K562 (cell line): Measurements from ENCODE around the gene CCSER2. TPM values are rescaled to one million over a fixed set of nuclear protein-coding genes. Genes with fewer than 3 reads are reported as not detected.

Experiments used
- DMBX1 ChIP-seq: fragments of 250-450 bp; sonication (Bioruptor Pico); IDR thresholded peaks from 2 replicates; pipeline ENCODE4 v1.8.0; 2022; ENCODE audit warnings: inconsistent platforms, mild to moderate bottlenecking, moderate library complexity, borderline replicate concordance
- FIP1L1 ChIP-seq: fragments of 200-400 bp; formaldehyde crosslinking; IDR thresholded peaks from 2 replicates; pipeline ENCODE4 v1.6.1; 2018; ENCODE audit warnings: mild to moderate bottlenecking, low read depth, low read length; ENCODE audit not compliant: poor library complexity, severe bottlenecking
- FOXM1 ChIP-seq, 2 experiments: fragments of 450-650 bp in 1 of 2; sonication (generic) in 1 of 2; formaldehyde crosslinking in 1 of 2; IDR thresholded peaks; 2 replicates each; pipeline versions ENCODE4 v1.6.1 to v1.9.0; 2017 to 2022; ENCODE audit warnings: low read depth in 2 of 2, mild to moderate bottlenecking in 2 of 2, missing genetic modification reagents in 1 of 2, moderate library complexity in 1 of 2
- KDM1A ChIP-seq, 2 experiments: fragments of 450-650 bp; IDR thresholded peaks; 2 replicates each; pipeline ENCODE4 v1.6.1; 2016; ENCODE audit warnings: mild to moderate bottlenecking in 2 of 2
- KDM5B ChIP-seq: fragments of 200-600 bp; sonication (generic); IDR thresholded peaks from 2 replicates; pipeline ENCODE4 v1.6.1; 2012; ENCODE audit warnings: low read depth, mild to moderate bottlenecking, moderate library complexity, low read length, control low read depth, inconsistent platforms; ENCODE audit not compliant: insufficient replicate concordance
- KLF10 ChIP-seq: fragments of 250-450 bp; sonication (Bioruptor Pico); IDR thresholded peaks from 2 replicates; pipeline ENCODE4 v1.6.1; 2021; ENCODE audit warnings: matching md5 sums
- MYC ChIP-seq, 2 experiments: fragments of 250-450 bp in 1 of 2; sonication (Bioruptor Pico) in 1 of 2; IDR thresholded peaks; 2 replicates each; pipeline versions ENCODE4 v1.5.1 to v1.6.1; 2012 to 2021; ENCODE audit warnings: low read depth in 2 of 2, borderline replicate concordance in 1 of 2, improper control_type of control experiment in 1 of 2, low read length in 1 of 2, mild to moderate bottlenecking in 1 of 2, moderate library complexity in 1 of 2
- NELFE ChIP-seq: IDR thresholded peaks from 2 replicates; pipeline ENCODE4 v1.6.1; 2011; ENCODE audit warnings: mild to moderate bottlenecking; ENCODE audit not compliant: insufficient read depth, insufficient read length
- NR4A1 ChIP-seq, 2 experiments: fragments of 250-450 bp in 1 of 2; fragments of 450-650 bp in 1 of 2; sonication (Bioruptor Pico) in 1 of 2; IDR thresholded peaks; 2 replicates each; pipeline versions ENCODE4 v1.4.0 to v1.6.1; 2016 to 2020; ENCODE audit warnings: mild to moderate bottlenecking in 2 of 2, missing compliant biosample characterization in 1 of 2, missing genetic modification characterization in 1 of 2, moderate library complexity in 1 of 2
- POLR2H ChIP-seq: IDR thresholded peaks from 2 replicates; pipeline ENCODE4 v1.6.1; 2016; ENCODE audit warnings: missing genetic modification characterization, low read depth, mild to moderate bottlenecking, control low read depth, missing compliant biosample characterization, moderate library complexity
- SLC30A9 ChIP-seq: fragments of 250-450 bp; sonication (Bioruptor Pico); IDR thresholded peaks from 2 replicates; pipeline ENCODE4 v1.8.0; 2022; ENCODE audit warnings: mild to moderate bottlenecking, moderate library complexity
- SRF ChIP-seq, 2 experiments: fragments of 250-450, 450-650 bp in 1 of 2; sonication (Bioruptor Pico) in 1 of 2; sonication (generic) in 1 of 2; formaldehyde crosslinking; IDR thresholded peaks; 2 replicates each; pipeline versions ENCODE4 v1.5.0 to v1.5.1; 2020 to 2022; ENCODE audit warnings: mild to moderate bottlenecking in 1 of 2, missing genetic modification reagents in 1 of 2
- SRSF3 ChIP-seq: fragments of 200-400 bp; formaldehyde crosslinking; IDR thresholded peaks from 2 replicates; pipeline ENCODE4 v1.6.1; 2016; ENCODE audit warnings: mild to moderate bottlenecking, low read length, moderate library complexity; ENCODE audit not compliant: insufficient read depth
- U2AF2 ChIP-seq: fragments of 200-400 bp; formaldehyde crosslinking; optimal IDR thresholded peaks from 2 replicates; pipeline ENCODE3; 2017; ENCODE audit warnings: low read depth, mild to moderate bottlenecking, low read length
- ZBTB8A ChIP-seq: fragments of 450-650 bp; IDR thresholded peaks from 2 replicates; pipeline ENCODE4 v1.6.1; 2018; ENCODE audit warnings: mild to moderate bottlenecking, moderate library complexity; ENCODE audit not compliant: partially characterized antibody
- ZFP1 ChIP-seq: fragments of 450-650 bp; formaldehyde crosslinking; IDR thresholded peaks from 2 replicates; pipeline ENCODE4 v1.4.0; 2020; ENCODE audit warnings: mild to moderate bottlenecking, mixed read lengths
- ZNF165 ChIP-seq: fragments of 250-450 bp; sonication (Bioruptor Pico); IDR thresholded peaks from 2 replicates; pipeline ENCODE4 v1.4.0; 2020; ENCODE audit warnings: borderline replicate concordance
- ZNF41 ChIP-seq: fragments of 250-450 bp; sonication (Bioruptor Pico); conservative IDR thresholded peaks from 2 replicates; pipeline ENCODE4 v1.4.0; 2020; ENCODE audit warnings: mild to moderate bottlenecking
- polyA plus RNA-seq, 8 experiments: library from polyadenylated mRNA; depleted of rRNA in 4 of 8; stranded (reverse) in 5 of 8; unstranded in 3 of 8; fragments of >200 nt; fragmentation: Nextera tagmentation in 2 of 8; fragmentation: Illumina TruSeq in 1 of 8; extraction: Ambion mirVana in 2 of 8; extraction: Trizol in 1 of 8; gene quantifications; 2 replicates each; pipeline versions ENCODE4 v1.2.1 to v1.2.3, GENCODE V29; 2011 to 2014; ENCODE audit warnings: inconsistent platforms in 1 of 8, missing spikeins in 1 of 8
- total RNA-seq, 7 experiments: library from RNA; depleted of rRNA in 6 of 7; stranded (reverse); fragments of >200 nt in 6 of 7; fragmentation: Illumina TruSeq in 2 of 7; extraction: Trizol in 2 of 7; gene quantifications; 2 replicates each; pipeline versions ENCODE4 v1.2.1 to v1.2.3, GENCODE V29; 2011 to 2021; ENCODE audit warnings: low replicate concordance in 1 of 7
- TF ChIP-seq, protein P1 (sequence below): fragments of 250-450 bp; sonication (Bioruptor Pico); IDR thresholded peaks from 2 replicates; pipeline ENCODE4 v1.5.0; 2020; ENCODE audit warnings: mild to moderate bottlenecking, borderline replicate concordance

The CCSER2 gene
- total and polyA plus RNA-seq, 9 of the 15 experiments (the other 6 are each of a cell fraction or from before 2014, with no cell fraction given), result 2.7 to 15.1 (median 9.7) TPM

DNA sequence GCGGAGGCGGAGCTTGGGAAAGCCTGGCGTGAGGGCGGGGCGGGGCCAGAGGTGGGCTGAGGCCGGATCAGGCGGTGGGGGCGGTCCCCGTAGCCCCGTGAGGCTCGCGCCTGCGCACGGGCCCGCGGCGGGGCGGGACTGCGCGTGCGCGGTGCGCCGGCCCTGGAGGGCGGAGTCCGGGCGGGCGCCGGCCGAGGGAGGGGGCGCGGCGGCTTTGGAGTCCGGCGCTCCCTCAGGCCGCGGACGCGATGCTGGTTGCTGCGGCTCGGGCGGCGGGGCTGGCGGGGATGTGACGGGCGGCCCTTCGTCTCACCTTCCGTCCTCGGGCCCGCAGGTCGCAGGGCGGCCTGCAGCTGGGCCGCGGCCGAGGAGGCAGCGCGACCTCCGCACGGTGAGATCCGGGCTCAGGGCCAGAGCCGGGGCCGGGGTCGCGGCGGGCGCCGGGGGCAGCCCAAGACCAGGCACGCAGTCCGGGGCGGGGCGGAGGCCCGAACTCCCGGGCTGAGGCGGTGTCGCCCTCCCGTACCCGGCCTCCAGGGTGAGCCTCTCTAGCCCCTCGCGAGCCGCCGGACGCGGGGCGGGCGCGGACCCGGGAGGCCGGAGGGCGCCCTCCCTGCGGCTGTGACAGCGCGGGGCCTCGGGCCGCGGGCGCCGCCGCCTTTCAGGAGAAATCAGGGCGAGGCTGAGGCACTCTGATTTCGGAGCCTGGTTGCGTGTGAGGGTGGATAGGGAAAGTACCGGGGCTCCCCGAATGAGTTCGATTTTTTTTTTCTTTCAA lies at the start of gene CCSER2 (continued):
- TF ChIP-seq, protein P1, sequence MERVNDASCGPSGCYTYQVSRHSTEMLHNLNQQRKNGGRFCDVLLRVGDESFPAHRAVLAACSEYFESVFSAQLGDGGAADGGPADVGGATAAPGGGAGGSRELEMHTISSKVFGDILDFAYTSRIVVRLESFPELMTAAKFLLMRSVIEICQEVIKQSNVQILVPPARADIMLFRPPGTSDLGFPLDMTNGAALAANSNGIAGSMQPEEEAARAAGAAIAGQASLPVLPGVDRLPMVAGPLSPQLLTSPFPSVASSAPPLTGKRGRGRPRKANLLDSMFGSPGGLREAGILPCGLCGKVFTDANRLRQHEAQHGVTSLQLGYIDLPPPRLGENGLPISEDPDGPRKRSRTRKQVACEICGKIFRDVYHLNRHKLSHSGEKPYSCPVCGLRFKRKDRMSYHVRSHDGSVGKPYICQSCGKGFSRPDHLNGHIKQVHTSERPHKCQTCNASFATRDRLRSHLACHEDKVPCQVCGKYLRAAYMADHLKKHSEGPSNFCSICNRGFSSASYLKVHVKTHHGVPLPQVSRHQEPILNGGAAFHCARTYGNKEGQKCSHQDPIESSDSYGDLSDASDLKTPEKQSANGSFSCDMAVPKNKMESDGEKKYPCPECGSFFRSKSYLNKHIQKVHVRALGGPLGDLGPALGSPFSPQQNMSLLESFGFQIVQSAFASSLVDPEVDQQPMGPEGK (CRISPR knock-in tag), result no peak
- no peak for TF ChIP-seq NR4A1 (CRISPR knock-in tag; IDR thresholded peaks at IDR 0.05)
- peak; percentile 76; the same call in 1 of the 2 replicates for TF ChIP-seq NR4A1 (tag; IDR thresholded peaks at IDR 0.05)
- peak; percentile 73 for TF ChIP-seq KDM5B
- no peak for TF ChIP-seq FIP1L1
- TF ChIP-seq MYC (IDR thresholded peaks at IDR 0.05; ENCODE audit: low read depth, low read length), result peak; percentile 43; the same call in 1 of the 2 replicates
- TF ChIP-seq MYC (CRISPR knock-in tag; IDR thresholded peaks at IDR 0.05; ENCODE audit: borderline replicate concordance, low read depth), result no peak
- no peak for TF ChIP-seq SRSF3
- no peak for TF ChIP-seq KLF10
- TF ChIP-seq U2AF2, result no peak
- TF ChIP-seq SLC30A9 (CRISPR knock-in tag), result no peak
- no peak for TF ChIP-seq DMBX1 (CRISPR knock-in tag)
- TF ChIP-seq ZBTB8A, result no peak
- TF ChIP-seq ZFP1 (CRISPR knock-in tag), result no peak
- TF ChIP-seq KDM1A (IDR thresholded peaks at IDR 0.05), result peak; percentile 72 to 75; a peak in 3 of 4 replicates
- no peak for TF ChIP-seq NELFE
- no peak for TF ChIP-seq SRF (CRISPR knock-in tag; IDR thresholded peaks at IDR 0.05)
- TF ChIP-seq POLR2H, result no peak
- TF ChIP-seq ZNF41 (CRISPR knock-in tag), result no peak
- no peak for TF ChIP-seq FOXM1 (IDR thresholded peaks at IDR 0.05; ENCODE audit: low read depth)
- 0 out of 2 replicates have a peak, but pooled peaks have one; percentile 46 for TF ChIP-seq FOXM1 (CRISPR knock-in tag; IDR thresholded peaks at IDR 0.05; ENCODE audit: low read depth)
- TF ChIP-seq ZNF165 (CRISPR knock-in tag), result 0 out of 2 replicates have a peak, but pooled peaks have one; percentile 64
